CD4-positive, alpha-beta T cell treated with Interferon alpha-2 for 1 hour (primary cell): ENCODE results near the gene ARSJ.
"Not testable (repeated sequence)": the region's sequence is repeated elsewhere in the genome, so short reads cannot be mapped to it uniquely, and the experiment has no call there.

Experiments used
- DNase-seq, 2 donors: peaks; one replicate each; pipeline ENCODE4 v3.0.0-alpha.2; 2020 to 2022

The ARSJ gene

GRCh38 chr4:113955411-113955810 lies 24.0 kb downstream of the ARSJ start:
- DNase-seq = no peak

DNA sequence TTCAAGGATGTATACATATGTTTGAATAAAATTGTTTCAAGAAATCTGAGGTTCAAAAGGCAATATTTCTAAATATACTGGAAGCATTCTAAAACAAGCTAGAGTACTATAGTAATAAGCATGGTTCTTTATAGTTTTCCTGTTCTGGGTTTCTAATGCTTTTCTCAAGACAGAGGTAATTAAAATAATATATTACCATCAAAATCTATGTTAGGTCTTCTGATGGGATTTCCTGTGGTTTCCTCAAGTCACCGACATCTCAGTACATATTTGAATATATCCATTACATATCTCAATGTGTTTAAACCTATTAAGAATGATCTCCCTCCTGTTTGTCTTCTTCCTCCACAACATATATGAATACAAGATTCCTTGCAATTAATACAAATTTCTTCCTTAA lies 25.6 kb downstream of the ARSJ start:
- no peak for DNase-seq

- DNase-seq = peak; percentile 11 to 45
Observed at GRCh38 chr4:113952452-113953029, 26.9 kb downstream of the ARSJ start.

DNA sequence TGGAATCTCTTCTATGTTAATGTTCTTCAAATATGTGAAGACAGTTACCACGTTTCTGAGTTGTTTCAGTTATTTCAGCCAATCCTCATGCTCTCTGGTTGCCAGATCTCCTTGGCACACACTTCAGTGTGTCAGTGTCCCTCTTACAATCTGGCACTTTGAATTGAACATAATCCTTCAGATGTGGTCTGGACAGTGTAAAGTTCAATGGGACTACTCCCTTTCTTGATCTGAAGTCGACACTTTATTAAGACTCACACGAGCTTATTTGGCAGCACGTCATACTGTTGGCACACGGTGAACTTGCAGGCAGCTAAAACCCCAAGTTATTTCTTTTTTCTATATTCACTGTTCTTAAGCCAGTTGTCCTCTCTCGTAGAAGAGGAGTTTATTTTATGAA lies 28.2 kb downstream of the ARSJ start:
- no peak for DNase-seq

DNA sequence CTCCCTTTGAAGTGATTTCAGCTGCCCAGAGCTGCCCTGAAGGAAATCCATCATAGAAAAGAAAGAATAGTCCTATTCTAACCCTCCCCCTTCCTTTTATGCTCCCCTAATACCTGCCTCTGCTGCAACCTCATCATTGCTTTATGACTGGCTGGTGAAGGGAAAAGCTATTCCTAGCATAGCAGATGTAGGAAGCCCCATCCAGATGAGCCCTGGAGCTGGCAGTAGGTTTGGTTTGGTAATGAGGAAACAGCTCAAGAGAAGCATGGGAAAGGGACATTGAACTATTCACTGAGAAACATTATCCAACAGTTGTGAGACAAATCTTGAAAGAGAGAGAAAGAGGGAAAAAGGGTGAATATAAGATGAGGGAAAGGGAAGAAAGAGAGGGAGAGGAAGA lies 29.2 kb downstream of the ARSJ start:
- no peak for DNase-seq

DNA sequence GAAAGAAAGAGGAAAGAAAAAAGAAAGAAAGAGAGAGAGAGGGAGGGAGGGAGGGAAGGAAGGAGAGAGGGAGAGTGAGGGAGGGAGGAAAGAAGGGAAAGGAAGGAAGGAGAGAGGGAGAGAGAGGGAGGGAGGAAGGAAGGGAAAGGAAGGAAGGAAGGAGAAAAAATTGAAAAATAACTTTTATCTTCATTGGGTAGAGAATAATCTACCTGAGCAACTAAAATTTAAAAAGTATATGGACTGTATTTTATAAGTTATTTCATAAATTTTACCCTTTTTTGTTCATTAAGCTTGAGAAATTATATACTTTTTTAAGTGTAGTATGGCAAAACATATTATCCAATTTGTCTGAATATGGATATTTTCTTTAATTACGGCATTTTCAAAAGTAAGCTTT lies 32.0 kb downstream of the ARSJ start:
- DNase-seq = no peak

DNA sequence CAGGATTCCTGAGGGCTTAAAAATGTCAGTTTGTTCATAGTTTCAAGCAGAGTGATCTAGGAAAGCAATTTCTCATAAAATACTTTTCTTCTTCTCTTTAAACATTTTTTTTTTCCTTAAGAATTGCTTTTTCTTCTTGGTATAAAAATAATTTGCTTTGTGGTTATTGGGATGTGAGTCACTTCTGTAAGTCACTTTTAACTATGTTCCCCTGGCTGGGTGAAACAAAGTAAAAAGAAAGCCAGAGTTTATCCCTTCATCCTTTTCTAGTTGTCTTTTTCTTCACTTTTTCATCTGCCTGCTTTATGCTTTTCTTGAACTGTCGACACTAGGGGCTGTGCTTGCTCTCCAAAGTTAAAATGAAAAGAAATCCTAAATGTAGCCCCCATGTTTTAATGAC lies 33.5 kb downstream of the ARSJ start:
- DNase-seq = no peak

GRCh38 chr4:113943863-113944262 lies 35.6 kb downstream of the ARSJ start:
- peak in 1 of 2 donors; percentile 8 for DNase-seq

GRCh38 chr4:113943085-113943484 lies 36.4 kb downstream of the ARSJ start:
- no peak for DNase-seq

- no peak for DNase-seq
Observed at GRCh38 chr4:113941836-113942235, 37.6 kb downstream of the ARSJ start.

DNA sequence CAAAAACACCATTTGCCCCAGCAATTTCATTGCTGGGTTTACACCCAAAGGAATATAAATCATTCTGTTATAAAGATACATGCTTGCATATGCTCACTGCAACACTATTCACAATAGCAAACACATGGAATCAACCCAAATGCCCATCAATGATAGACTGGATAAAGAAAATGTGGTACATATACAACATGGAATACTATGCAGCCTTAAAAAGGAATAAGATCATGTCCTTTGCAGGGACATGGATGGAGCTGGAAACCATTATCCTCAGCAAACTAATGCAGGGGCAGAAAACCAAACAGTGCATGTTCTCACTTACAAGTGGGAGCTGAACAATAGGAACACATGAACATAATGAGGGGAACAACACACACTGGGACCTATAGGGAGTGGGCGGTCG lies 39.3 kb downstream of the ARSJ start:
- not testable (repeated sequence) for DNase-seq

DNA sequence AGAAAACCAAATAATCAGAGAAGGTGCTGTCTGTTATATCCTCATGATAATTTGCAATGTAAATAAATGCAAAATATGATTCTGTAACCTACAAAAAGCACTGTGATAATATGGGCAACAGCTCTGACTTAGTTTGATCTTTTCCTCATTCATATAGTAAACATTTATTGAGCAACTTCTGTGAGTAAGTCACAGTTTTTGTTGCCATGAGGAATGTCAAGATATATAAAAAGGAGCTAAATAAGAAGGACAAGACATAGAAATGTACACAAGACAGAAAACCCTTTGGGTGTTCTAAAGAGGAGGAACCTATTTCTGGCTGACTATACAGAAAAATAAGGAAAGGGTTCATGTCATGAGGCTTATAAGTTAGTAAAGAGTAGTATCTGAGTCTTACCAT lies 44.3 kb downstream of the ARSJ start:
- DNase-seq = no peak

- DNase-seq = not testable (repeated sequence)
Observed at GRCh38 chr4:113924706-113925105, 54.7 kb downstream of the ARSJ start.

- no peak for DNase-seq
Observed at GRCh38 chr4:113921089-113921794, 58.2 kb downstream of the ARSJ start.

- DNase-seq = no peak
Observed at GRCh38 chr4:113919611-113920010, 59.8 kb downstream of the ARSJ start.

DNA sequence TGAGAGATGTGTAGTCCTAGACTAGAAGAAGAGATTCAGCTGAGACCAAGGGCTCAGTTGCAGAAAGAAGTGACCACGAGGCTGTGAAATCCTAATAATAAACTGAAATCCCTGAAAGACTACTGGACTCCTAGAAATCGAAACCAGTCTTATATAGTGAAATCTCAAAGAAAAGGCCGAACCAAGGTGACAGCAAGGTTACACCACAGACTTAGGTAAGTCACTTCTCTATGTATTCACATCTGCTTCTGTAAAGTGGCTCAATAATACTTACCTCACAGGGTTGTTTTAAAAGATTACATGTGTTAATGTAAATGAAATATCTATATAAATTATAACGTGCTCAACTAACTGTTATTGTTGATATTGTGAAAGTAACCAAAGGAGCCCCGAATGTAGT lies 60.3 kb downstream of the ARSJ start:
- DNase-seq = no peak

DNA sequence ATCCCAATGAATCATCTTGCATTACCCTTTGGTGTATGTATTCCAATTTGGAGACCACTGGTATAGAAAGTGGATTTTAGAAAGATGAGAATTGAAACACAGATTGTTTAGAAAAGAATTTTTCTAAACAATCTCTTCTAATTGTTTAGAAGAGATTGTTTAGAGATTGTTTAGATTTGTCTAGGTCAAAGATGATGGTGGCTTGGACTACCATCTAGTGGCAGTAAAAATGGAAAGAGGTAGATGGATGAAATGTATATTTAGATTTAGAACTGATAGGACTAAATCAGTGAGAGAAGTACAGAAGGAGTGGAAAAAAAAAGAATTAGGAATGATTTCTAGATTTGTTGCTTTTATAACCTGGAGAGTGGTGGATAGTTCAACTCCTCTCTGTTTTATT lies 70.6 kb downstream of the ARSJ start:
- peak in 1 of 2 donors; percentile 41 for DNase-seq

- DNase-seq = no peak
Observed at GRCh38 chr4:113907559-113907958, 71.9 kb downstream of the ARSJ start.

DNA sequence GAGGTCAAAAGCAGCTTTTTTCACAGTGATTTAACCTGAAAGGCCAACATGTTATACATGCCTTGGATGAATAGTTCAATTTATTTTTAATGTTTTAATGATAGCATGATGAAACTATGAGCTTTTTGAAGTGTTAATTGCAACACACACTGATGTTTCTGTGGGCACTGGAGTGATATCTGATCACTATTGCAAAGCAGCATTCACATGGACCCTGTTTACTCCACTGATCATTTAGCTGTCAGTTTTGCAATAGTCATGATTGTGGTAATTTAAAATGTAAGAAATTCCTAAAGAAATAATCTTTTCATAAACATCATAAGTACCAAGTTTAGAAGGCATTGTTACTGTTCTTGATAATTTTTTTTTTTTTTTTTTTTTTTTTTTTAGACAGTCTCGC lies 74.1 kb downstream of the ARSJ start:
- no peak for DNase-seq

DNA sequence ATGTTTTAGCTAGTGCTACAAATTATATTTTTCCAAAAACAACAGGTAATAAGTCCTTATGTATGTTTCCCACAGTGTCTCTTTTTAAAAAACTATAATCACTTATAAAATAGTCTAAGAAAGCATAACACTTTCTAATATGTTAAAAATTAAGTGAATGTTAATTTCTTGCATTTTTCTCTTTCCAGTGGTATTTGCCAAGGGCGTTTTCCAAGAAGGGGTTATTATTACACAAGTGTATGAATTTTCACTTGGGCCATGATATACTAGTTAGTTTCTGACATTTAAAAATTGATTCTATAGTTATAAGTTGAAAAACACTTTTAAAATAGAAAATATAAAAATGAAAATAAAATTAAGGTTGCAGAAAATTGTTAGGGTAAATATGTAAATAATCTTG lies 74.6 kb downstream of the ARSJ start:
- DNase-seq = no peak

GRCh38 chr4:113901994-113902787 lies 77.3 kb downstream of the ARSJ start:
- DNase-seq = peak; percentile 73 to 81

GRCh38 chr4:113899271-113900070 lies 80.0 kb downstream of the ARSJ start:
- DNase-seq = peak; percentile 59 to 71

GRCh38 chr4:113893546-113893945 lies 85.9 kb downstream of the ARSJ start:
- DNase-seq = no peak
